Renal cortex interstitium (tissue), 11 donors: ENCODE measurements around the gene B3GLCT. TPM values are rescaled to one million over a fixed set of nuclear protein-coding genes. Genes with fewer than 3 reads are reported as not detected.

Source experiments
- DNase-seq, 11 donors: peaks; one replicate each; pipeline ENCODE4 v3.0.0-alpha.2; 2013; ENCODE audit warnings: low read depth in 9 of 11, low spot score in 4 of 11; ENCODE audit errors: extremely low read depth in 1 of 11
- polyA plus RNA-seq, 3 donors: library from polyadenylated mRNA; unstranded; fragments of 120-200 nt; gene quantifications; one replicate each; pipeline ENCODE4 v1.2.1, GENCODE V29; 2013; ENCODE audit not compliant: insufficient read length in 3 of 3

B3GLCT gene
- polyA plus RNA-seq, 3 donors = 18.8 to 24.4 (median 23.1) TPM

DNA sequence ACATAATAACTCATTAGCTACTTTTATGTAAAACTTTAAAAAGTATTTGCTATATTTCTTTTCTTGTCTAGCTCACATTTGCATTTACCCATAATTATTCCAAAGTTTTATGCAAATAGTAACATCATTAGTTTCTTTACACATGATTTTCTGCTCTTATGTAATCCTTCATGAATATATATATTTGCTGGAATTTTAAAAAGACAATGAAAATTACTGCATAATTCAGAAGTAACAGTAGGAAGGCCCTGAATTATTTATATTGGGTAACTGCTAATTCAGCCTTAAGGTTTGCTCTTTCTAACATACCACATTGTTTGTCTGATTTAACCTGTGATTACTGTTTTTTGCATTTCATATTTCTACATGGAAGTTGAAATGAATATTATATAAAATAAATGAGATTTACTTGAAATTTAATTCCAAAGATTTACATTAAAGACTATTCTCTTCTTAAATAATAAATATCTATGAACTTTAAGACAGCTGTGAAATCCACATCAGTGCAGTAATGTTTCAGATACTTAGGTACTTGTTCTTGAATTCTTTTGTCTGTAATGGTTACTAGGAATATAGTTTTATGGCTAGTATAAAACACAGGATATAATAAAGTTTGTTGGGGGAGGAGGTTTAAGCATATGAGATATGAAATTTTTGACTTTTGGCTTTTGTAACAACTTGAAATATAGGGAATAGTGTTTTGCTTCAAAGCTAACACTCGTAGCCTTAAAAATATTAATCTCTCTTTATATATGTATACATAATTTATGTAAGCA lies 46.0 kb downstream of the B3GLCT start:
- DNase-seq = no peak

DNA sequence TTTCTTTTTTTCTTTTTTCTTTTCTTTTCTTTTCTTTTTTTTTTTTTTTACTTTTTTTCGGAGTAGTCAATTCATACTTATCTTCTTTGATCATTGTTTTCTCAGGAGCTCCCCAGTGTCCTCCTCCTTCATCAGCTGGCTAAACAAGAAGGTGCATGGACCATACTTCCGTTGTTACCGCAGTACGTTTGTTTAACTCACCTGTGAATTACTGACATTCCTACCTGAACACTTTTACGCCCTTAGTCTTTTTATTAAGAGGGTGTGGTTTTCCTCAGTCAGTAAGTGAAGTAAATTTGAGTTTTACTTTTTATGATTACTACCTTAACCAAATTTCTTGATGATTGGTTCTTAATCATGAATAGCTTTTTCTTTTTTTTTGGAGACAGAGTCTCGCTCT lies 47.1 kb downstream of the B3GLCT start:
- no peak for DNase-seq

DNA sequence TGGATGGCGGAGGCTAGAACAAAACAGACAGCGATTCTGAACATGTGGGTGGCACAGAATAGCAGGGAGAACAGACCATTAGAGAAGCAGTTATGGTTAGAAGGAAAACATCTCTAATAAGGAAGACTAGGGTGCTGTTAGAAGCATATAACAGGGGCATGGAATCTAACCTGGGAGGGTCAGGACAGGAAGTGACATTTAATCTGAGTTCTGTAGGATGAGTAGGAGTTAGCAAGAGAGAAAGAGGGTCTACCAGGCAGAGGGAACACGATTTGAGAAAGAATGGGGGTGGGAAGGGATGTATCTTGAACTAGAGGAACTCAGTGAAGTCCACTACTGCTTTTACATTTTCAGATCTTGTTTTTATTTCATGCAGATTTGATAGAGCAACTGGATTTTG lies 48.6 kb downstream of the B3GLCT start:
- DNase-seq = no peak

DNA sequence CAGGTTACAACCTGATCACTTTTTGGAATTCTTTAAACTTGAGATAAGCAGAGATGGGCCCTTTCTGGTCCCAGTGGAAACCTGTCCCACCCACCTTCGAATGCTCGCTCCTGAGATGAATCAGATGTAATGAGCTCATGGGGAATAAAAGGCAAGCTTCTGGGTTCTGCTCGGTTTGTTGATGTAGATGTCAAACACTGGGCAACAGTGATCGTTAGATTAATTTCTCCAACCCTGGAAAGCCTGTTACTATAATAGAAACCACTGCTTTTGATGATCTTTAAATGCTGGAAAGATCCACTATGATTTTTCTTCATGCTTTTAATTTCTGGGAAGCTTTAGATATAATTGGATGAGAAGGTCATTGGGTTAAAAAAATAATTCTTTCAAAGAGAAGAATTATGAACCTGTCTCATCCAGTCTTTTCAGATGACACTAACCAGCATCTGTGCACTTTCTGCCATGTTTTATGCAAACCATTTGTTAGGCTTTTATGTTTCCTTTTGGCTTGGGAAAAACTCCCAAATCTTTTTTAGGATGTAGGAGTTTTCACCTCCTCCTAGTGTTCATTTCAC lies 49.3 kb downstream of the B3GLCT start:
- no peak for DNase-seq

DNA sequence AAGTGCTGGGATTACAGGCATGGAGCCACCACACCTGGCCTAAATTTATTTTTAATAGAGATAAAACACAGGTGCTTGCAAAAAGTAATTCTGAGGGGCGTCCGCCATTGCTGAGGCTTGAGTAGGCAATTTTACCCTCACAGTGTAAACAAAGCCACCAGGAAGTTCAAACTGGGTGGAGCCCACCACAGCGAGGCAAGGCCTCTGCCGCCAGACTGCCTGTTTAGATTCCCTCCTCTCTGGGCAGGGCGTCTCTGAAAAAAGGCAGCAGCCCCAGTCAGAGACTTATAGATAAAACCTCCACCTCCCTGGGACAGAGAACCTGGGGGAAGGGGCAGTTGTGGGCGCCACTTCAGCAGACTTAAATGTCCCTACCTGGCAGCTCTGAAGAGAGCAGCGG lies 50.7 kb downstream of the B3GLCT start:
- no peak for DNase-seq

DNA sequence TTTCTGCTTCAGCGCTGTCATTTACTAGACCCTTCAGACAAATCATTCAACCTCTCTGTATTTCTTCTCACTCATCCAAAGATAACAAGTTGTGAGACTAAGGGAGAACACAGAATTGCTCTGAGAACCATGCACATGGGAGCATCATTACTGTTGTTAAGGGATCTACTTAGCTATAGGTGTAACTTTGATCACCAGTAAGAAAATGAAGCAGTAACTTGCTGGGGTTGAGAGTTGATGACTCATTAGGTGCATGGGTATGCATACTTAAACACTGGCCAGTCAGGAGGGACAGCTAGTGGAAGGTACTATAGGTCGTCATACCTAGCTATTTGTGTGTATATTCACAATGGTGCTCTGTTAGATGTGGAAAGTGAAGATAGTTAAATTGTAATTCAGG lies 61.5 kb downstream of the B3GLCT start:
- DNase-seq = no peak

DNA sequence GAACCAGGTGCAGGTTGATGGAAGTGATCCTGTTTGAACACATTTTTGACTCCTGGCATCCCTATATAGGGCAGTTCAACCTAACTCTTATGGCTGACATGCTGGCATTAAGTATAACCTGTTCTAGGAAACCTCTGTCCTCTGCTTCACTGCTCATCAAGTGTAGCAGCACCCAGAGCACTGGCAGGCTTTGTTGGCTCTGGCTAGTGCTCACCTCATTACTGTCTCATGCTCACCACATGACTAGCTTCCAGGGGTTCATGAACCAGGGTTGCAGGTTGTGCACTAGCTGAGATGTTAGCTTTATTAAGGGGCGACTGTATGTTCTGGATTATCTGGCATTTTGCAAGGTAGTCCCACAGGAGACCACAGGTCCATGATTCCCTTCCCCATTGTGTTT lies 63.6 kb downstream of the B3GLCT start:
- DNase-seq = no peak

DNA sequence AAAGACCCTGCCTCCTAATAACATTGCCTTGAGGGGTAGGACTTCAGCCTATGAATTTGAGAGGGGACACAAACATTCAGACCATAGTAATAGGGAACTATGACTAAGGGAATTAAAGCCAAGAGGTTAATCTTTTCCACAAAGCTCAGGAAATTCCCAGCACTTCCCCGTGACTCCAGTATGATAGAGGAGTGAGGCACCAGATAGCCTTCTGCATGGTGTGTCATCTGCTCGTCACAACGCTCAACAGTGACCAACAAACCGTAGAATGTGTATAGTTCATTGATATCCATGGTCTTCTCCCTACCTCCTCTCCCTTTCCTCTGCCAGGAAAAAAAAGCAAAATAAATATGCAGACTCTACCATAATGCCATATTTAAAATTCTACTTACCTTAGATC lies 64.4 kb downstream of the B3GLCT start:
- no peak for DNase-seq

DNA sequence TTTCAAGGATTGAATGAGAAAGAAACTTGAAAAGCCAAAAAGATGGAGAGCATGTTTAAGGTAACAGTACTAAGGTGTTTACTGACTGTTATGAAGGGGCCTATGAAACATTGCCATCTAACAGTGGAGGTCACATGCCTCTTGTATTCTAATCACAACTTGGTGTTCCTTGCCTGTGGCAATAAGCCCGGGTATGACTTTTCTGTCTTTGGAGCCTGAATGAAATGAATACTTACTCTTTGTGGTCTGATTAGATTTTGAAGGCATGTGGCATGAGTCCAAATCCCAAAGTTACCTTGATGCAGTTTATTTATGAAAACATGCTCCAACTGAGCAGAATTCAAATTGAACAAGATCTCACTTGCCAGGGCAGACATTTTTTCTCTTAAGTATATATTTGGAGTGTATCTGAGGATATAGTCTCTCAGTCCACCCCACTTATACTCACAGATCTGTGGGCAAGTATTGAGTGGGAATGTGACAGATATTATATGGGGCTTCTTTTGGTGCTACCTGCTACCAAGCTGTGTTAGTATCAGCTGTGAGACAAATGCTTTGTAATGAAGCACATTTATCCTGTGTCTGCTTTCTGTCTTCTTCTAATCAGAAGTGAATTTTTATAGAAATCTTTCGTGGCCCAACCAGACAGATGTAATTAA lies 67.5 kb downstream of the B3GLCT start:
- DNase-seq = no peak

DNA sequence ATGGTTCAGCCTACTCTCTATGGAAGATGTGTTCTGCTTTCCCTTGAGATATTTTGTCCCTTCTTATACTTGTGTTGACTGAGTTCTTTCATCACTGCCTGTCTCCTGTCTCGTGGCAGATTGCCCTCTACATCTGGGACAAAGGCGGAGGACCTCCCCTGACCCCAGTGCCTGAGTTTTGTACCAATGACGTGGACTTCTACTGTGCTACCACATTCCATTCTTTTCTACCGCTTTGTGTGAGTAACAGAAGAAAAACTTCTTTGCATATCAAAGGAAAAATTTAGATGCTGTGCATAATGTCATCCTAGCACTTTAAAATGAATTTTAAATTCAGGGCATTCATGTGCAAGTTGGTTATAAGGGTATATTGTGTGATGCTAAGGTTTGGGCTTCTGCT lies 74.6 kb downstream of the B3GLCT start:
- no peak for DNase-seq

DNA sequence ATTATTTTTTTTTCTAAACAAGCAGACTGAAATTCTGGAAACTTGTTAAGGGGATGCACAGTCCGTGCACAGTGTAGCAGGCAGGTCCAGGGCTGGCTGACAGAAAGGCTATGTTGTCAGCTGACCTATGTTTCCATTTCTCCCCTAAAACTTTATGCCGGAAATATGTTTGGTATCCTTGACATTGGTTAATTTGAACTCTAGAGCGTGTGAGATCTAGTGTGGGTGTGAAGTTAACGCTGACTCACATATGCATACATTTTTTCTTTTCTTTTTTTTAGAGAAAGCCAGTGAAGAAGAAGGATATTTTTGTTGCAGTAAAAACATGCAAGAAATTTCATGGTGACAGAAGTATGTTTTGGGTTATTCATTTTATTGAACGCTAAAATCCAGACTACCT lies 76.6 kb downstream of the B3GLCT start:
- no peak for DNase-seq

DNA sequence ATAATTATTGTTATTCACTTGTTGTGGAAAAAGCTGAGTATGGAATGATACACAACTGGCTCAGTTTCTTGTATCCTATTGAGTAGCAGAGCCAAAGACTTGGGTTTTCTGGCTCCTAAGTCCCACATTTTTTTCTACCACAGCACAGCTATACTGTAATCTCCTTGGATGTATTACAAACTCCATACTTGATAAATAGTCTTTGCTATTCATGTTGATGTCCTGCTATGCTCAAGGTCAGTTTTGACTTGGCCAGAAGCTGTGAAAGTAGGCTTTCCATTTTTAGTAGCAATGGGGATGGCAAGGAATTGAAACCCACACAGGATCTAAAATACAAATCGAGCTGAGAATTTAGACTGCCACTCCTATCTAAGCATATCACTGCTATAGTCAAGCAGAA lies 79.1 kb downstream of the B3GLCT start:
- DNase-seq = no peak

DNA sequence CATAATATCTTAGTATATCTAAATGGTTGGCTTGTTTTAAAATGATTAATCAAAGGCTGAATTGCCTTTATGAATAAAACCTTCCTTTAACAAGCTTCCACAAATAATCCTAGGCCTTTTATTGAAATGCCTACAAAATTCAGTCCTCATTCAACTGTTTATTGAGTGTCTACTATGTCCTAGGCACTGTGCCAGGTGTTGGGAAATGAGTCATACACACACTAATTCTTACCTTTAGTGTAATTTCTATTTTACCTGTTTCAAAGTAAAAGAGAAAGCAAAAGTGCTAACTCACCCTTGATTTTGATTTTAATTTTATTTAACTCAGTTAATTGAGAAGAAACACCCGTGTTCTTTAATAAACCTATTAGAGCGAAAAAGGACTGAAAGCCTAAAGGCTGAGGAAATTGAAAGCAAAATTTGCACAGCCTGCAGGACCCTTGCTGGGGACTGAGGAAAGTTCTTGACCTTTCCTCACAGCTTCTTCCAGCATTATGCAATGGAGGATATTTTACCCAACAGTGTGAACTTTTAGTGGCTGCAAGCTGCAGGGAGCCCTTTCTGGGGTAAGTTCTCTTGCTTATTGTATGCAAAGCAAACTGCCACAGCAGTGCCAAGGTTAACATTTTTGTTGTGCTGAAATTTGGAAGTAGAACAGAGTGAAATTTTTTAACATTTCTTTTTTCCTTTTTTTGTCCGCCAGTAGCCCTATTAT lies 83.1 kb downstream of the B3GLCT start:
- DNase-seq = no peak

DNA sequence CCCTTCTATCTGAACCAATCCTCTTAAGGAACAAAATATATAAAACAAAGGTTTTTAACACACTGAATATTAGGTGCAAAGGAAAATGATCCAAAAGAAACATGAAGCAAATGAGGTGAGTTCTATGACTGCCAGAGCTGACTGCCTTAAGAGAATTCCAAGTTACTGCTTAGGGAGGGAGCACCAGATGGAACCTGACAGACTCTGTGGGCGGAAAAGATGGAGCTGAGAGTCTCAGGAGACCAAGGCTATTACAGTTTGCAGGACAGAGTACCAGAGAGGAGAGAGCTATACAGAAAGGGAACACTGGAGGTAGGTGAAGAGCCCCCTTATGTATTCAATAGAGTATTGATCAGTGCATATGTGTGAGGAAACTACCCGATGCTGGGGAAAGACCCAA lies 87.2 kb downstream of the B3GLCT start:
- DNase-seq = no peak

DNA sequence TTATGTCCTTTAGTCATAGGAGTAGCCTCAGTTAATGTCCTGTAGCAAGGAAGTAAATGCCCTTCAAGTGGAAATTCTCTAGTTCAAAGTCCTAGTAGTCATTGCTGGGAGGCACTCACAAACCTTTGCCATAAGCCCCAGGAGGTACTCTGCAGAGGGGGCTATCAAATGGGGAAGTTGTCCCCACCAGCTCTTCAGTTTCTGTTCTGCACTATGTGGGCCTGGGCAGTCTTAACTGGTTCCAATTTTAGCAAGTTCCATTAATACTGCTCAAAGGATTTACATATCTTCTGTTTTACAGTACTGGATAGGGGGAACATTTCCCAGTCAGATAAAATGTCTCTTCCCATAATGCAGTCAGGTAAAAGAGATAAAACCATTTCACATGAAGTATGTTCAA lies 101.3 kb downstream of the B3GLCT start:
- DNase-seq = no peak

DNA sequence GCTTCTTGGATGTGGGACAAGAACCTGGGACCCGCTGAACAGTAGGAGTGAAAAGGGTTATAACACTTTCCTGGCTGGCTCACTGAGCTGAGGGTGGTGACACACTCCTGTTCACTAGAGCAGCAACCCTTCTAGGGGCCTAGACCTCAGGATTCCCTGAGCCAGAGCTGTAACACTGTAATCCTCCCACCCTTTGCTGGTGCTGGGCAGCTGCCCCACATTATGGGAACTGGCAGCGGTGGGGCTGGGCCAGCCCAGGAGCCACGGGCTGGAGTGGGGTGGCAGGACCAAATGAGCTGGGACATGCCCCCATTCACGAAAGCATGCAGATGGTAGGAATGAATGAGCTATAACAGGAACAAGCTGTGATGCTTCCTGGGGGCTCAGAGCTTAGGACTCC lies 110.6 kb downstream of the B3GLCT start:
- DNase-seq = no peak

DNA sequence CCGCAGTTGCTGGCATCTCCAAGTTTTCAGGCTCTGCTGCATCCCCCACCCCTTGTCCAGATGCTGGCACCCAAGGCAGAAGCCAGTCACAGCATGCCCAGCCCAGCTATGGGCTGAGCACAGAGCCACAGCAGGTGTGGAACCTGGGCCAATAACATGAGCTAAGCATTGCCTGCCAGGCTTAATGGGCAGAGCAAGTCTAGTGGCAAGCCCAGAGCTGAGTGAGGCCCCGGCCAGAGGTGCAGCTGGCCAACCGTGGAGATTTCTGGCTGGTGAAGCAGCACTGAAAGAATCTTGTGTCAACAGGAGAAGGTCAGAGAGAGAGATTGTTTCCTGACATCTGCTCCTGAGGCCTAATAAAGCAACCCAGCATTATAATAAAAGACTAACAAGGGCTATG lies 111.0 kb downstream of the B3GLCT start:
- no peak for DNase-seq

DNA sequence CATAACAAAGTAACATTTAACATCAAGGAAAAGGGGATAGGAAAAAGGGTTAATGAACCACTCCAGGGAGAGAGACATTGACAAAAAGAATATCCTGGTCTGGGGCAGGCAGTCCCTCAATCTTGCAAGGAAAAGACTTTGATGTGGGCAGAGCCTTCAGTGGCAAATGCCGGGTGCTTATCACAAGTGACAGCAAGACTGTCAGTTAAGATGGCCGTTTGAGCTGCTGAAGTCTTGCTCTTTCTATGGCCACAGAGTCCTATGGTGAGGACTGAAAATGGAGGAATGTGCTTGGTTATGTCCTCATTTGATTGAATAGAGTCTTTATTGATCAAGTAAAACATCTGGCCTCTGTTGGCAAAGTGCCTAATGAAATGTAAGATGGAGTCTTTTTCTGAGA lies 112.1 kb downstream of the B3GLCT start:
- no peak for DNase-seq

DNA sequence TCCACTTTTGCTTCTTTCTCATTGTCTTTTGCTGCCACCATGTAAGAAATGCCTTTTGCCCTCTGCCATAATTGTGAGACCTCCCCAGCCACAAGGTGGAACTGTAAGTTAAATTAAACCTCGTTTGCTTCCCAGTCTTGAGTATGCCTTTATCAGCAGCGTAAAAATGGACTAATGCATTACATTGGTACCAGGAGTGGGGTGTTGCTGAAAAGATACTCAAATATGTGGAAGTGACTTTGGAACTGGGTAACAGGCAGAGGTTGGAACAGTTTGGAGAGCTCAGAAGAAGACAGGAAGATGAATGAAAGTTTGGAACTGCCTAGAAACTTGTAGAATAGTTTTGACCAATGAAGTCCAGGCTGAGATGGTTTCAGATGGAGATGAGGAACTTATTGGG lies 115.2 kb downstream of the B3GLCT start:
- DNase-seq = no peak

DNA sequence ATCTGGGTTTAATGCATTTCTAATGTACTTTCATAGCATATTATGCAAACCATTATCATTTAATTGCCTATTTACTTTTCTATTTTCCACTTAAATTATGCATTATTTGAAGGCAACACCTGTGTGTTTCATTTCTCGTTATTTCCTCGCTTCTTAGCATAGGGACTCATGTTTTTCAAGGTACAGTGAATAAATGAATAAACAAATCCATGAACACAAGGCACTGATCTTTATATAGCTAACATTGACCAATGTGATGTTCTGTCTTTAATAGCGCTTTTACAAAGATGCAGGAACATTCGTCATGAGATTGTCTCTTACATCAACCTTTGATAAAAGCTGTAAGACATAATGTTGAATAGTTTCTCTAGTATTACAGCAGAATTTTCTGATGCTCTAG lies 121.2 kb downstream of the B3GLCT start:
- DNase-seq = no peak
